CD4-positive, alpha-beta T cell treated with Interleukin-2 at 100 ng/mL for 4 hours (primary cell): ENCODE data around the gene BAIAP3.
A peak's percentile ranks its signal among the peaks of the same experiment; 100 is the strongest.
"Not testable (repeated sequence)": the region's sequence is repeated elsewhere in the genome, so short reads cannot be mapped to it uniquely, and the experiment has no call there.

Experiments used
- DNase-seq: peaks from one replicate; pipeline ENCODE4 v3.0.0-alpha.2; 2020; ENCODE audit warnings: low spot score

BAIAP3 gene, protein sequence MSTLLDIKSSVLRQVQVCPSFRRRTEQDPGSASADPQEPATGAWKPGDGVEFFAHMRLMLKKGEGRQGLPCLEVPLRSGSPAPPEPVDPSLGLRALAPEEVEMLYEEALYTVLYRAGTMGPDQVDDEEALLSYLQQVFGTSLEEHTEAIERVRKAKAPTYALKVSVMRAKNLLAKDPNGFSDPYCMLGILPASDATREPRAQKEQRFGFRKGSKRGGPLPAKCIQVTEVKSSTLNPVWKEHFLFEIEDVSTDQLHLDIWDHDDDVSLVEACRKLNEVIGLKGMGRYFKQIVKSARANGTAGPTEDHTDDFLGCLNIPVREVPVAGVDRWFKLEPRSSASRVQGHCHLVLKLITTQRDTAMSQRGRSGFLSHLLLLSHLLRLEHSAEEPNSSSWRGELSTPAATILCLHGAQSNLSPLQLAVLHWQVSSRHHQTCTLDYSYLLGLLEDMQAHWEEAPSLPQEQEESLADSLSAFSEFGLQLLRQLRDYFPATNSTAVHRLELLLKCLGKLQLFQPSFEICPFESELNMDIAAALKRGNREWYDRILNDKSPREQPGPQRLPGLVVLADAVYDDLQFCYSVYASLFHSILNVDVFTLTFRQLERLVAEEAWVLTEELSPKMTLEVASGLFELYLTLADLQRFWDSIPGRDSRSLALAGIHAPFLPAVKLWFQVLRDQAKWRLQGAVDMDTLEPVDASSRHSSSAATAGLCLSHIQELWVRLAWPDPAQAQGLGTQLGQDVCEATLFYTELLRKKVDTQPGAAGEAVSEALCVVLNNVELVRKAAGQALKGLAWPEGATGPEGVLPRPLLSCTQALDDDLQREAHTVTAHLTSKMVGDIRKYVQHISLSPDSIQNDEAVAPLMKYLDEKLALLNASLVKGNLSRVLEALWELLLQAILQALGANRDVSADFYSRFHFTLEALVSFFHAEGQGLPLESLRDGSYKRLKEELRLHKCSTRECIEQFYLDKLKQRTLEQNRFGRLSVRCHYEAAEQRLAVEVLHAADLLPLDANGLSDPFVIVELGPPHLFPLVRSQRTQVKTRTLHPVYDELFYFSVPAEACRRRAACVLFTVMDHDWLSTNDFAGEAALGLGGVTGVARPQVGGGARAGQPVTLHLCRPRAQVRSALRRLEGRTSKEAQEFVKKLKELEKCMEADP

DNA sequence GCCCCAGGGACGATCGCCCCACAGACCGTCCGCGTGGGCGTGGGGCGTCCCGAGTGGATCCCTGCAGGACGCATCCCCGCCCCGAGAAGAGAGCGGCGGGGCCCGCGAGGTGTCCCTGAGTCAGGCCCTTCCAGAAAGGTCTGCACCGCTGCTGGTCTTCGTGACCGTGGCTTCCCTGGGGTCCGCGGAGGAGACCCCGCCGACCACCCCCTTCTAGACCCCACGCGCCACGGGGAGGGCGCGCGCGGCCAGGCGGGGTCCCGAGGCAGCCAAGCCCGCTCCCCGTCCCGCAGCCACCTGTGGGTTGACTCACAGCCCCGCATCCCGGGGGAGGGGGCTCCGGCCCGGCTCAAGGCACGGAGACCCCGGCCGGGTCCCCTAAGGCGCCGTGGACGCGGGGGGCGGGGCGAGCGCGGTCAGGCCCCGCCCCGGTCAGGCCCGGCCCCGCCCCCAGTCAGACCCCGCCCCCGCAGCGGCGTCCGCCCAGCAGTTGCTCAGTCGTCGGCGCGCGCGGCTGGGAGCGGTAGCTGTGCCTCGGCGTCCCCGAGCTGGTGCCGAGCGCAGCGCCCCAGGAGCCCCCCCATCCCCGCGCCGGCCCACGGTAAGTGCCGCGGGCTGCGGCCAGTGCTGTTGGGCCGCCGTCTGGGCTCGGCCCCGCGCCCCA lies at the start of gene BAIAP3:
BAIAP3 (plus strand) TSS at position 497 of the 664 bp plus-strand sequence. CDS start 4,905 bp downstream, outside the sequence.
- DNase-seq: peak; percentile 42

DNA sequence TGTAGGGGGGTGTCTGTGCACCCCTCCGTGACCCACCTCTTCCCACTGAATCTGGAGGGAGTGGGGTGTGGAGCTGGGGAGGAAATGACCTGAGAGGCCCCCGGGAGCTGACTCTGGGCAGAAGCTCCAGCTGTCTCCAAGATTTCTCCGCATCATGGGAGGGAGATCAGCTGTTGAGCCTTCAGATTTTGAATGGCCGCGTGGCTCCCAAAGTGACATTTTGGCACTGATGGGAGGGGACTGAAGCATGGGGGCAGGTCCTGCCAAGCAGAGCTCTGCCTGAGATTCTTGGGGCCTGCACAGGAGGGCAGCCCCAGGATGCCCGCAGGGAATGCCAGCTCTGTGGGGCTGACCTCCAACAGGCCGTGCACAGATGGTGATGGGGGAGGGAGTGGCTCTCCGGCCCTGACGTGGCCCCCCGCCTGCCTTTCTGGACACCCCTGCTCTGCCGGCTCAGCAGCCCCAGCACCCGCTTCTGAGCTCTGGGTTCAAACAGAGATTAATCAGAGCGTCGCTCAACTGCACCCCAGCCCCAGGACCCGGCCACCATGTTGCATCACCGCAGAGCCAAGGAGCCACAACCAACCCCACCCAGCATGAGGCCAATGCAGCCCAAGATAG lies 49.3 kb upstream of the BAIAP3 start:
- no peak for DNase-seq

DNA sequence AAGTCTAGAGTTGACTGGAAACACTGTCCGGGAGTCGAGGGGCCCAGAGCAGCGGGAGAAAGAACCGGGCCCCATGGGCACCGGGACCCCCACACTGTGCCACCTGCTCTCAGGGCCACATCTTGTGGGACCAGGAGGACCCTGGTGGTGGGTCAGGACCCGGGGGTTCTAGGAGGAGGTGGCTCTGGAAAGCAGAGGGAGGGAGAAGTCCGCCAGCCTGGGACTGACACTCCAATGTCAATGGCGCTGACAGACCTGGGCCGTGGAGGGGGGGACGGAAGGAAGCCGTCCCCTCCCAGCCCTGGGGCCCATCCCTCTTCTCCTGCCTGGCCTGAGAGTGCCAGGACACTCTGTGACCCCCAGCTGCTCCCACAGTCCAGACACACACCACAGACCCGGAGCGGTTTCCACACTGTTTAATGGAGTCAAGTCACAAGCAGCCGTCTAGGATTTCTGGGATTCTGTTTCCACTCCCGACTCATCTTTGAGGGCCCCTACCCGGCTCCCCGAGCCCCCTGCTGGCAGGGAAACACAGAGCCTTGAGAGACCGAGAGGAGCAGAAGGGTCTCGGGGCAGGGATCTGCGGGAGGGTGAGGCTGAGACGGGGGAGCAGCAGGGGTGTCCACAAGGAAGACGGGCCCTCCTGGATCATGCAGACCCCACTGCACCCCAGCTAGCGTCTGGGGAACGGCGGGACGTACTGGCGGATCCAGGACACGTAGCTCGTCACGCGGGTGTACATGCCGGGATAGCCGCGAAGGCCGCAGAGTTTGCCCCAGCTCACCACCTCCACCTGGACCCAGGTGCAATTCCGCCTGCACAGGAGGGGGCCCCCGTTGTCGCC lies 47.6 kb upstream of the BAIAP3 start:
- no peak for DNase-seq

DNA sequence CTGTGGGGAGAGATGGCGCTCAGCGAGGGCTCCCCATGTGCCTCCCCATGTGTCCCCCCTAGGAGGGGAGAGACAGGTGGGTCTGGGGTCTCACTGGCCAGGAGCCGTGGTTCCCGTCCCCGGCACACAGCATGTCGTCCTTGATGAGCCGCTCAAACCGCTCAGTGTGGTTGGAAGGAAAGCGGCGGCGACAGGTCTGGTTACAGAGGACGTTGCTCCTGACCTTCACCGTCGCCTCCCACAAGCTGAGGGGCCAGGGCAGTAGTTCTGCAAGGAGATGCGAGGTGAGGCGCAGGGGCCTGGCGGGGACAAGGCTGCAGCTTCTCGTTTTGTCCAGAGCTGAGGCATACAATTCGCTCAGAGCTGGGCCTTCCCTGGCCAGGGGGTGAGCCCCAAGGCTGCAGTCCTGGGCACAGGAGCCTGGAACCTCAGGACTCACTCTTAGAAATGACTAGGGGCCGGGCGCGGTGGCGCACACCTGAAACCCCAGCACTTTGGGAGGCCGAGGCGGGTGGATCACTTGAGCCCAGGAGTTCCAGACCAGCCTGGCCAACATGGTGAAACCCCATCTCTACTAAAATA lies 46.8 kb upstream of the BAIAP3 start:
- no peak for DNase-seq

DNA sequence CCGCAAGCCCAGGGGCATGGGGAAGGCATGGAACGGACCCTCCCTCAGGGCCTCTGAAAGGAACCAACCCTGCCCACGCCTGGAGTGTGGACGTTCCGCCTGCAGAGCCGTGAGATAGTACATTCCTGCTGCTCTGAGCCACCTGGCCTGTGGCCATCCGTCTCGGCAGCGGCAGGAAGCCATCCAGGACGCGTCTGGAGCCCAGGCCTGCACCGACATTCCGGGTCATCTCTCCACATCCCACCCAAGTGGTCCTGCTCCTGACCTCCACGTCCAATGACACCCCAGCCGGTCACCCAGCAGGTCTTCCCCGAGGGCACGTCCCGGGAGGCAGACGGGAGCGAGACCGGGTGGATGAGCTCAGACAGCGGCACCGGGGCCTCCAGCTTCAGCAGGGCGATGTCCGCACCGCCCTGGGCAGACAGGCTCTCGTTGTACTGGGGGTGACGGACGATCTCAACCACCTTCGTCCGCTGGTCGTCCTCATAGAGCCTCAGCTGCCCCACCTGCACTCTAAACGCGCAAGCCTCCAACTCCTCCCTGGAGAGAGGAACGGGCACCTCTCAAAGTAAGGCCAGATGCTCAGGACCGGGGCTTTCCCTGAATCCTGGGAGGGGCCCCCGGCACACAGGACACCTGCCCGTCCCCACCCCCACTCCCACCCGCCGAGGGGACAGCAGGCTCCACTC lies 45.3 kb upstream of the BAIAP3 start:
- DNase-seq: no peak

DNA sequence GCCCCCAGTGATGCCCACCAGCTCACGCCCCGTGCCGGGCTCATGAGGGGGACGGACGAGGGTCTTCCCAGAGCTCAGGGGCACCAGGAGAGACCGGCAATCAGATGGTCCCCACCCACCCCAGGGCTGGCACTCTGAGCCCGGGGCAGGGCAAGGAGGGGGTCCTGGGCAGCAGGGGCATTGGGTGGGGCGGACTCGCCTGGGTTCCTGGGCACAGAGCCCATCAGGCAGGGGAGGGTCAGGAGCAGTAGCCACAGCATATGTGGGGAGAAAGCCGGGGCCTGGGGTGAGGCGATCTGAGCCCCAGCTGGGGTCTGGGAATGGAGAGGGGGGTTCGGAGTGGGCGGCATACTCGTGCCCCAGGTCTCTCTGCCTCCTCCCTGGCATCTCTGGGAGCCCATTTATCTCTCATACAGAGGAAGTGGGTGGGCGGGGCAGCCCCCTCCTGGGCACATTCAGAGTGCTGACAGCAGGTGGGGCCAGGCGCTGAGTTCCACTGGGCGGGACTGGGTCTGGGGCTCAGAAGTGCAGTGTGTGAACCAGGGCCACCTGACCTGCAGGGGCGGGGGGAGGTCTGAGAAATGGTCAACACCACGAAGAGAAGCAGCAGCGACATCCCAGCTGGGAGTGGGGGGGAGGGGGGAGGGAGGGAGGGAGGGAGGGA lies 44.5 kb upstream of the BAIAP3 start:
- no peak for DNase-seq

DNA sequence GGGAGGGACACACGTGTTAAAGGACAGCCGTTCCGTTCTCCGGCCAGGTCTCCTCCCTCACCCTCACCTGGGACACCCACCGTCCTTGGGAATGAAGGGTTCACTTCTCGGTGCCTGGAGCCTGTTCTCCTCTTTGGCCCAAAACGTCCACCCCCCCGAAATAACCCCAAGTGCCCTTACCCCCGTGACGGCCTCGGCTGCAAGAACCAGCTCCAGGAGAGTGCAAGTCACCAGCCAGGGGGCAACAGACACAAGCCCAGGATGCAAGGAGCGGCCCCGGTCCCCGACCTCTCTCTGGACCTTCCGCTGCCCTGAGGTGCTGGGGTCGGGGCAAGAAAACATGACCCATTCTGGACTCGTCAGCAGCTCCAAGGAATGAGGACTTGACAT lies 44.0 kb upstream of the BAIAP3 start:
- DNase-seq: no peak

DNA sequence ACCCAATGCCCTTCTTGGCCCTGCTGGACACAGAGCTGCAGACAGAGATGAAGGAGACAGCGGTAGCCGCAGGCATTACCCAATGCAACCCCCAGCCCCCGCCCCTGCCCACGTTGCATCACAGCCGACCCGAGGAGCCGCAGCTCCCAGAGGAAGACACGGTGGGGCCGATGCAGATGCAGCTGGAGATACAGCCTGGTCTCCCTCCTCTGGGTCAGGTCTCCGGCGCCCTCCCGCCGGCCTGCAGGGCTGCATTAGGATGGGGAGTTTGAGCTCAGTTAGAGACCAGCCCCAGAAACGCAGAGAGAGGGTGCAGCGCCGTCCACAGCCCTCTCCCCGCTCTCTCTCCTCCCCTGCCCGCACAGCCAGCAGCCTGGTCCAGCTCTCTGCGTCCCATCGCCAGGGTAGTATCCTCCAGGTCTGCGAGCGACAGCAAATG lies 43.4 kb upstream of the BAIAP3 start:
- DNase-seq: no peak

DNA sequence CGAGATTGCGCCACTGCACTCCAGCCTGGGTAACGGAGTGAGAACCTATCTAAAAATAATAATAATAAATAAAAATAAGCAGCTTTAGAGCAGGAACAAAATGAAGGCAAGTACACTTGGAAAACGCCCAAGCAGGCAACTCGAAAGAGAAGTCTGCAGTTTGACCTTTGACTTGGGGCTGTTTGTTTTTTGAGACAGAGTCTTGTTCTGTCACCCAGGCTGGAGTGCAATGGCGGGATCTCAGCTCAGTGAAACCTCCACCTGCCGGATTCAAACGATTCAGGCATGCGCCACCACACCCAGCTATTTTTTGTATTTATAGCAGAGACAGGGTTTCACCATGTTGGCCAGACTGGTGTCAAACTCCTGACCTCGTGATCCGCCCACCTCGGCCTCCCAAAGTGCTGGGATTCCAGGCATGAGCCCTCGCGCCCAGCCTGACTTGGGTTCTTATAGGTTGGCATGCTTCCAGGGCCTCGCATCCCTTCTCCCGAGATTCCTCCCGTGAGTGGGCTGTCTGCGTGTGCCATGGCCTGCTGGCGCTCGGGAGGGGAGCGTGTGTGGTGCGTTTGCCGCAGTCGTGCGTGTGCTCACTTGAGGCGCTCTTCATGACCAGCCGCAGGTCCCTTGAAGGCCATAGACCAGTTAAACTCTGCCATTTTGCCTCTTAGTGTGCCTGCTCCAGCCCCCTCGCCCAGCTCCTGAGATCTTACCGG lies 42.4 kb upstream of the BAIAP3 start:
- DNase-seq: no peak

DNA sequence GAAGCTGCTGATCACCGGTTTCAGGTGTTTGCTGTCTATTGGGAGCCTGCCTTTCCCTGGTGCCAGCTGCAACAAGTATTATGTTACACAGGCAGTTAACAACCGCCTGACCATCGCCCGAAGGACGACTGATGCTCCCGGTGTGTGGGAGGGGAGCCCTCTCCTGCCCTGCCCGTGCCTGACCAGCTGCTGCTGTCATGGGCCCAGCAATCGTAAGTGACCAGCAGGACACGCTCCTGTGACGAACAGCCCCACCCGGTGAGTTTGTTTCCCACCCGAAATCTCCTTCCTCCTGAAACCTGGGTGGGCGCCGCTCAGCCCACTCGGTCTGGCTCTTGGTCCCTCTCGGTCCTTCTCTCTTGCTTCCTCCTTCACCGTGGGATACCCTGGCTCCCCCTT lies 41.9 kb upstream of the BAIAP3 start:
- no peak for DNase-seq

DNA sequence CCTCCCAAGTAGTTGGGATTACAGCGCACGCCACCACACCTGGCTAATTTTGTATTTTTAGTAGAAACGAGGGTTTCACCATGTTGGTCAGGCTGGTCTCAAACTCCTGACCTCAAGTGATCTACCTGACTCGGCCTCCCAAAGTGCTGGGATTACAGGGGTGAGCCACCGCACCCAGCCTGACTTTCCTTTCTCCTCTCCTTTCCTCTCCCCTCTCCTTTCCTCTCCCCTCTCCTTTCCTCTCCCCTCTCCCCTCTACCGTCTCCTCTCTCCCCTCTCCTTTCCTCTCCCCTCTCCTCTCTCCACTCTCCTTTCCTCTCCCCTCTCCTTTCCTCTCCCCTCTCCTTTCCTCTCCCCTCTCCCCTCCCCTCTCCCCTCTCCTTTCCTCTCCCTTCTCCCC lies 41.2 kb upstream of the BAIAP3 start:
- DNase-seq: not testable (repeated sequence)

DNA sequence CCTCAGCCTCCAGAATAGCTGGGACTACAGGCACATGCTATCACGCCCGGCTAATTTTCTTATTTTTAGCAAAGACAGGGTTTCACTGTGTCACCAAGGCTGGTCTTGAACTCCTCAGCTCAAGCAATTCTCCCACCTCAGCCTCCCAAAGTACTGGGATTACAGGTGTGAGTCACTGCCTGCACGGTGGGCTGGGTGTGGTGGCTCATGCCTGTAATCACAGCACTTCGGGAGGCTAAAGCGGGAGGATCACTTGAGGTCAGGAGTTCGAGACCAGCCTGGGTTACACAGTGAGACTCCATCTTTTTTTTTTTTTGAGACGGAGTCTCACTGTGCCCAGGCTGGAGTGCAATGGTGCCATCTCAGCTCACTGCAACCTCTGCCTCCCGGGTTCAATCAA lies 40.6 kb upstream of the BAIAP3 start:
- DNase-seq: not testable (repeated sequence)

DNA sequence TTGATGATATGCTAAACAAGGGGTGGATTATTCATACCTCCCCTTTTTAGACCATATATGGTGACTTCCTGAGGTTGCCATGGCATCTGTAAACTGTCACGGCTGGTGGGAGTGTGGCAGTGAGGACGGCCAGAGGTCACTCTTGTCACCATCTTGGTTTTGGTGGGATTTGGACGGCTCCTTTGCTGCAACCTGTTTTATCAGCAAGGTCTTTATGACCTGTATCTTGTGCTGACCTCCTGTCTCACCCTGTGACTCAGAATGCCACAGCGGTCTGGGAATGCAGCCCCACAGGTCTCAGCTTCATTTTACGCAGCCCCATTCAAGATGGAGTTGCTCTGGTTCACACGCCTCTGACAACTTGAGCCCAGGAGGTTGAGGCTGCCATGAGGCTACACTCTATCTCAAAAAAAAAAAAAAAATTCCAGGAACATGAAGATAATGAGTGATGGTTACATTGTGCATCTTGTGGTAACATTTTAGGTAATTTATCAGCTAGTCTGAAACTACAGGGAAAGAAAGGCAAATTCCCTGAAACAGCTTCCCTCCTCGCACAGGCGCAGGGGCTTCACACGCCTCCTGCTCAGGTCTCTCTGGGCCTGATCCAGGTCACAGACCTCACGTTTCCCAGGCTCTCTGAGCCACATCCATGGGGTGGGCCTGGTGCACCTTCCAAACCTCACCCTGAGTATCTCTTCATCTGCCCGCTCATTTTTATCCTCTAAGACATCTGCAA lies 39.4 kb upstream of the BAIAP3 start:
- DNase-seq: no peak

DNA sequence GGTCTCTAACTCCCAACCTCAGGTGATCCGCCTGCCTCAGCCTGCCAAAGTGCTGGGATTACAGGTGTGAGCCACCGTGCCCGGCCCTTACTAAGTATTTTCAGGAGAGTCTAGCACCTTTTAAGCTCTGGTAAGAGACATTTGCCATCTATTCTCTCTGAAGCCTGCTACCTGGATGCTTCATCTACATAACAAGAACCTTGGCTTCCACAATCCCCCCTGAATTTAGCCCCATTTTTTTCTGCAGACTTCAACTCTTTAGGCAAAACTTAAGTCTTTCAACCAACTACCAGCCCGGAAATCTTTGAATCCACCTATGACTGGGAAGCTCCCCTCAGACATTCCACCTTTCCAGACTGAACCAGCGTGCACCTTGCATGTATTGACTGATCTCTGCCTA lies 38.0 kb upstream of the BAIAP3 start:
- no peak for DNase-seq

DNA sequence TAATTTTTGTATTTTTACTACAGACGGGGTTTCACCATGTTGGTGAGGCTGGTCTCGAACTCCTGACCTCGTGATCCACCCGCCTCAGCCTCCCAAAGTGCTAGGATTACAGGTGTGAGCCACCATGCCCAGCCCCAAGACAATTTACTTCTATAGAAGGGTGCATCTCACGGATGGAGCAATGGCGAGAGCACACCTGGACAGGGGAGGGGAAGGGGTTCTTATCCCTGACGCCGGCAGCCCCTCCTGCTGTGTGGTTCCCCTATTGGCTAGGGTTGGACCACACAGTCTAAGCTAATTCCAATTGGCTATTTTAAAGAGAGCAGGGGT lies 36.8 kb upstream of the BAIAP3 start:
- not testable (repeated sequence) for DNase-seq

DNA sequence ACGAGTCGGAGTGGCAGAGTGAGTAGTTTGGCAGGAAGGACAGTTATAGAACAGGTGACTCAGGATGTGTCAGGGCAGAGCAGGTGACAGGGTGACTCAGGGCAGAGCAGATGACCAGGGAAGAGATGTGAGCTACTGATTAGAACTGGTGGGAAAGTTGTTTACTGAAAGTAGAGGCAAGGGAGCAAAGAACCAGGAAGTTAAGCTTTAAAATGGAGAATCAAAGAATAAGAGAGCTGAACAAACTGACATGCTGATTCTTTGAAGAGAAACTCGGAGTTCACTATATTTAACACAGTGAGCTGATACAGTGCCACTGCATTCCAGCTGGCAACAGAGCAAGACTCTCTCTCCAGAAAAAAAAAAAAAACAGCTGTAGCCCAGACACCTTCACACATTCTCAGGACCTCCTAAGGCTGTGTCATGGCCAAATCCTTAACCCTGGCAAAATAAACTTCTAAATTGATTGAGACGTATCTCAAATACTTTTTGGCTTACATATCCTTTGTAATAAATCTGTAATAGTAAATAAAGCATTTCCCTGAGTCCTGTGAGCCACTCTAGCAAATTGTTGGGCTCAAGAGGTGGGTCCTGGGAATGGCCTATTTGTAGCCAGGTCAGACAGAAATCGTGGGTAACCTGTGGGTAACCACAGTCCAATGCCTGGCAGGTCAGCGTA lies 36.3 kb upstream of the BAIAP3 start:
- peak; percentile 15 for DNase-seq

DNA sequence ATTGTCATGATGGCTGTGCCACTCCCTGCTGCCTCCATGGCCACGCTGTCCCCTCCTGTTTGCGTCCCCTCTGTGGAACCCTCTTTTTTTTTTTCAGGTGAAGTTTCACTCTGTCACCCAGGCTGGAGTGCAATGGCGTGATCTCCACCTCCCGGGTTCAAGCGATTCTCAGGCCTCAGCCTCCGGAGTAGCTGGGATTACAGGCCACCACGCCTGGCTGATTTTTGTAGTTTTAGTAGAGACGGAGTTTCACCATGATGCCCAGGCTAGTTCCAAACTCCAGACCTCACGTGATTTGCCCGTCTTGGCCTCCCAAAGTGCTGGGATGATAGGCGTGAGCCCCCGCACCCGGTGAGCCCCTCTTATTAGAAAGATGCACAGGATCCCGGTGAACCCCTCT lies 35.0 kb upstream of the BAIAP3 start:
- no peak for DNase-seq
